ENCODE results near the gene SLC5A1.
"Not testable (repeated sequence)": the region's sequence is repeated elsewhere in the genome, so short reads cannot be mapped to it uniquely, and the experiment has no call there.

Gene SLC5A1

DNA sequence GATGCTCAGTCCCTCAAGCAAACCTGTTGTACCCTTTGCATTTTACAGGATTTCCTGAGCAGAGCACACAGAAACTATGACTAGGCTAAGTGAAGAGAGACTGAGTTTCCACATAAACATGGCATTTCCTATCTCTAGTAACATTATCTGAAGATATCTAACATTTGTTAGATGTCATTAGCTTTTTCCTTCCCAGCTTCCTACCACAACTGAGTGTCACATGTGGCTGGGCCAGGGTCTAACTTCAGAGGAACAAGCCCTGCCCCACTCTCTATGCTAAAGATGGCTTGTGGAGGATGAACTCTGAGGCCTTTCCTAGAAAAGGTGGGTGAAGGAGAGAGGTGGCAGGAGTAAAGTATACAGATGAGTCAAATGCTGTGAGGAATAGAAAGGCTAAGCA is 99.5 kb downstream of the SLC5A1 start:
- H3K4me3 ChIP-seq (ENCODE audit: low read depth, low read length): no peak overlapping the region

DNA sequence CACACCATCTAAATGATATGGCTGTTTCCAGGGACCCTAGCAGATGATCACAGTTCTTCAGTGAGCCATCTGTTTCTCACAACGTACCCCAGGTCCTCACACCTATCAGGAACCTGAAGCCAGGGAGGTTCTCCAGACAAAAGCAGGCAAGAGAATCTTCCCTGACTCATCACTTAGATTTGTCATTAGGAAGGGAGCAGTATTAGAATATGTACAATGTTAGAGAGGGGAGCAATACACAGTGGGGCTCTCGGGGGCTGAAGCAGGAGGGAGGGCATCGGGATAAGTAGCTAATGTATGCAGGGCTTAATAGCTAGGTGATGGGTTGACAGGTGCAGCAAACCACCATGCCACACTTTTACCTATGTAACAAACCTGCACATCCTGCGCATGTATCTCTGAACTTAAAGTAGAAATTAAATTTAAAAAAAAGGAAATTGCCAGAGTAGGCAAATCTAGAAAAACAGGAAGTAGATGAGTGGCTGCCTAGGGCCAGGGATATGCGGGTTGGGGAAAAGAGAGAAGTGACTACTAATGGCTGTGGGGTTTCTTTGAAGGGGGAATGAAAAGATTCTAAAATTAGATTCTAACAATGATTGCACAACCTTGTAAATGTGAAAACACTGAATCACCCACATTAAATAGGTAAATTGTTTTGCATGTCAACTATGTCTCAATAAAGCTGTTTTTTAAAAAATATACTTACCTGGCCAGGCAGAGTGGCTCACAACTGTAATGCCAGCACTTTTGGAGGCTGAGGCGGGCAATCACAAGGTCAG is 101.6 kb downstream of the SLC5A1 start:
- no peak overlapping the region for H3K4me3 ChIP-seq (ENCODE audit: low read depth, low read length)

DNA sequence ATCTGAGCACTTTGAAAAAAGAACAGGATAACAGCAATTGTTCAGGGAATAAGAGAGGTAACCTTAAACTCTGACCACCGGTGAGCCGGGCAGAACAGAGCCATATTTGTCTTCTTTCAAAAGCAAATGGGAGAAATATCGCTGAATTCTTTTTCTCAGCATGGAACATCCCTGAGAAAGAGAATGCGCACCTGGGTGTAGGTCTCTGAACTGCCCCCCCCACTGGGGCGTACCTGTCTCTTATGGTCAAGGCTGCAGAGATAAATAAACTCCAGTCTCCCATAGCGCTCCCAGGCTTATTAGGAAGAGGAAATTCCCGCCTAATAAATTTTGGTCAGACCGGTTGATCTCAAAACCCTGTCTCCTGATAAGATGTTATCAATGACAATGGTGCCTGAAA is 104.1 kb downstream of the SLC5A1 start:
- not testable (repeated sequence) for H3K4me3 ChIP-seq (ENCODE audit: low read depth, low read length)

DNA sequence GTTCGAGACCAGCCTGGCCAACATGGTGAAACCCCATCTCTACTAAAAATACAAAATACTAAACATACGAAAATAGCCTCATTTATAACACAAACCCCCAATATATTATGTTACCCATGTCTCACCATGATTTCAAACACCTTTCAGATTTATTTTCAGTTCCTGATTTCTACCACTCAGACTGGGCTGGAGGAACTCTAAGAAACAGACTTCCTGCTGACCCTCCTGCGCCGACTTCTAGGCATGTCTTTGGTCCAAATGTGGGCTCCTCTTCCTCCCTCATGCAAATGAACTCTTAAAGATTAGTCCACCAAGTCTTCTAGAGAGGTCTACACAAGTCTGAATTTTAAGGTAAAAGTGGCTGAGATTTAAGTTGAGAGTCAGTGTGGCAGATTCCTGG is 105.3 kb downstream of the SLC5A1 start:
- not testable (repeated sequence) for H3K4me3 ChIP-seq (ENCODE audit: low read depth, low read length)

DNA sequence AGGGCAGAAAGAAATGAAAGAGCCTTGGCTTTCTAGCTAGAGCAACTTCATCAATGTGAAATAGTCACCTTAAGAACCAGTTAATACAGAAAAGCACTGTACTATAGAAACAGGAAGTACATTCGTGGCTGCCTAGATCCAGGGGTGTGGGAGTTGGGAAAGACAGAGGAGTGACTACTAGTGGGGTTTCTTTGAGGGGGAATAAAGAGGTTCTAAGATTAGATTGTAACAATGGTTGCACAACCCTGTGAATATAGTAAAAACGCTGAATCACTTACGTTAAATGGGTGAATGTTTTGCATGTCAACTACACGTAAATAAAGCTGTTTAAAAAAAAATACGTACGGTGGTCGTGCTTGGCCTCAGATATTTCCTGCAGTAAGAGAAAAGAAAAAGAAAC is 107.6 kb downstream of the SLC5A1 start:
- not testable (repeated sequence) for H3K4me3 ChIP-seq (ENCODE audit: low read depth, low read length)

DNA sequence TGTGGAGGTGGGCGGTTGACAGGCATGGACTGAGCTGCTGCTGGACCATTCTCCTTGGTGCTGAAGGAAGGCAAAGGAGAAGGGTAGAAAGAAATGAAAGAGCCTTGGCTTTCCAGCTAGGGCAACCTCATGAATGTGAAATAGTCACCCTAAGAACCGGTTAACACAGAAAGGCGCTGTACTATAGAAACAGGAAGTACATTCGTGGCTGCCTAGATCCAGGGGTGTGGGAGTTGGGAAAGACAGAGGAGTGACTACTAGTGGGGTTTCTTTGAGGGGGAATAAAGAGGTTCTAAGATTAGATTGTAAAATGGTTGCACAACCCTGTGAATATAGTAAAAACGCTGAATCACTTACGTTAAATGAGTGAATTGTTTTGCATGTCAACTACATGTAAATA is 108.6 kb downstream of the SLC5A1 start:
- H3K4me3 ChIP-seq (ENCODE audit: low read depth, low read length): not testable (repeated sequence)

DNA sequence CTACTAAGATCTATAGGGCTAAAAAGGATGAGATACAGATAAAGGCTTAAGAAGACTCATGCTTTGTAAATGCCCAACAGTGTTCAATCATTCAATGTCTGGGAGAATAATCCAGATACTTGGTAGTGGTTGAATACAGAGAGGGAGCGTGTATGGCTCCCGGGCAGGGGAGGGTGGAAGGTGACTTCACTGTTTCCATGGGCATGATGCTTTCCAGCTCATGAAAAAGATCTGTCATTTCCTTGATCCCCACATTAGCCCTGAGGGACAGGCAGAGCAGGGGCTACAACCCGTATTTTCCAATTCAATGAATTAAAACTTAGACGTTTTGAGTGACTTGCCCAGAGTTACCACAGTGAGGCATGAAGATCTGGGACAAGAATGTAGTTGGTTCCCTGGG is 111.7 kb downstream of the SLC5A1 start:
- H3K4me3 ChIP-seq (ENCODE audit: low read depth, low read length): not testable (repeated sequence)

DNA sequence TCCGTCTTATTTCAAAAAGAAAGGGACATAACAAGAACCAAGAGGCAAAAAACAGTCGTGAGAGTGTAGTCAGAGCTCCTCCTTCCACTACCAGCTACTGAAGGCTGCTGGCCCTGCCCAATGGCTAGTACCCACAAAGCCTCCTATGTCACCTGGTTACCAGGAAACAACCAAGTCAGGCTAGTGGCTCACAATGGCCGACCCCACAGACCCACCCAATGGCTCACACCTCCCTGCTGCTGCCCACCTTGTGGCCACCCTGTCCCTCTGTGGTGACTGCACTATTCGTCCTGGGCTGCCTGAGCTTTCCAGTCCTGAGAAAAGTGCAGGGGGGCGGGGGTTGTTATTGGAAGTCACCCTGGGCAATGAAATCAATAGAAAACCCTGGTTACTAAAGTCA is 114.6 kb downstream of the SLC5A1 start:
- not testable (repeated sequence) for H3K4me3 ChIP-seq (ENCODE audit: low read depth, low read length)

DNA sequence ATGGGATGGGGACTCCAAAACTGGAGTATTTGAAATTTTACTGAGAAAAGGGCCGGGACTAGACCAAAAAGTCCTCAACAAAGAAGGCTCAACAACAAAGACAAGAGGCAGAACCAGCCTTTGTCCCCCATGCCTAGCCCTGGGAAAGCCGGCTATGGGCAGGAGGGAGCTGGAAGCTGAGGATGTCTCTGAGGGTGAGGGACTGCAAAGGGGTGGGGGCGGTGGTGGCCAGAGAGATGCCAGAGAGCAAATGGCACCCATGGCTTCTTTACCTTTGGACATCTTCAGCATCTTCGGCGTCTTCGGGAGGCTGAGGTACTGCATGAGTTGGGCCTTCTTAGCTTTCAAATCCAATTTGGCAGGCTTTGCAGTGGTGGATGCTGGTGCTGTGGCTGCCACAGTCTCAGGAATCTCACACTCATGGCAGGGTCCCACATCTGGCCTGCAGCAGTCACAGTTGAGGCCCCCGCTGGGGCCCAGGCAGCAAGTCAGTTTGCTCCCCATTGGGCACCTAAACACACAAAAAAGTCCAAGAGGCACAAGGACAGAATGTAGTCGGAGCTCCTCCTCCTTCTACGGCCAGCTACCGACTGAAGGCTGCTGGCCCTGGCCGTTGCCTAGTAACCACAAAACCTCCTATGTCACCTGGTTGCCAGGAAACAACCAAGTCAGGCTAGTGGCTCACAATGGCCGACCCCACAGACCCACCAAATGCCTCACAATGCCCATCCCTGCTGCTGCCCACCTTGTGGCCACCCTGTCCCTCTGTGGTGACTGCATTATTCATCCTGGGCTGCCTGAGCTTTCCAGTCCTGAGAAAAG is 115.9 kb downstream of the SLC5A1 start, which contains the start of gene C22orf42:
TSS of gene C22orf42 (minus strand) at position 592 of the 822 bp plus-strand sequence. CDS start at position 504, 88 bp downstream.
- H3K4me3 ChIP-seq (ENCODE audit: low read depth, low read length): no peak within 1 kb of the TSS

DNA sequence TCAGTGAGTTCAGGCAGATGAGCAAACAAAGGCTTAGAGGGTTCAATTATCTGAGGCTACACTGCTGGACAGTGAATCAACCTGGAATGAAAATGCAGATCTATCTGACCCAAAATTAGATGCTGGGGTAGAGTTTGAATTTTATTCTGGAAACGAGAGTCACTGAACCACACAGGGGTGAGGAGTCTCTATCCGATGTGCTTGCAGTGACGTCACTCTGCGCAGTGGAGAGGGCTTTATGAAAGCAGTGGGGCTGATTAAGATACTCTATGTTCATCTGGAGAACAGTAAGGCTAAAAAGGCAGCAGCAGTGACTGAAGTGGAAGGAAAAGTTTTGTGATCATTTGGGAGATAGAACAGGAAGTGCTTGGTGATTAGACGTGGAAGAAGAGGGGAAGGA is 117.3 kb downstream of the SLC5A1 start:
- H3K4me3 ChIP-seq (ENCODE audit: low read depth, low read length): not testable (repeated sequence)
